ENCODE measurements around the gene KLHDC8A. TPM values are rescaled to one million over a fixed set of nuclear protein-coding genes. Genes with fewer than 3 reads are reported as not detected.

Gene KLHDC8A
- total RNA-seq, 1 donor from 2014 or later, result 3.9 TPM

DNA sequence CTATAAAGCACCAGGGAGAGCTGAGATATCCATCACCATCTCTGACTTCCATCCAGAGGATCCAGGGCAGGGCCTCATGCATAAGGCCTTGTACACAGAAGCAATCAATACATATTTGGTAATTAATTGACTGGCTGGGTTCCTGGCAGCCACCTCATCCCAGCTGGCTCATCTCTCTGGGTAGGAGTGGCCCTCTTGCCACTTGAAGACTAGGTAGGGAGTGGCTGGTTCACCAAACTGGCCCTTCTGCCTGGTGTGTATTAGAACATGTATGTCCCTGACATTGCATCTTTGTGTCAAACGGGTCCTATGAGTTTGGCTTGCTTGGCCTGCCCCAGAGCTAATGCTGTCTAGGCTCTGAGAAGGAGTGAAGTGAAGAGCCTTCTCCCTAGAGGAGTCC lies 47.0 kb downstream of the KLHDC8A start:
- H3K4me1 Mint-ChIP-seq (ENCODE audit: unreplicated experiment), result peaks cover 19% of the 10 kb centered on the region
- TF ChIP-seq, protein P1, sequence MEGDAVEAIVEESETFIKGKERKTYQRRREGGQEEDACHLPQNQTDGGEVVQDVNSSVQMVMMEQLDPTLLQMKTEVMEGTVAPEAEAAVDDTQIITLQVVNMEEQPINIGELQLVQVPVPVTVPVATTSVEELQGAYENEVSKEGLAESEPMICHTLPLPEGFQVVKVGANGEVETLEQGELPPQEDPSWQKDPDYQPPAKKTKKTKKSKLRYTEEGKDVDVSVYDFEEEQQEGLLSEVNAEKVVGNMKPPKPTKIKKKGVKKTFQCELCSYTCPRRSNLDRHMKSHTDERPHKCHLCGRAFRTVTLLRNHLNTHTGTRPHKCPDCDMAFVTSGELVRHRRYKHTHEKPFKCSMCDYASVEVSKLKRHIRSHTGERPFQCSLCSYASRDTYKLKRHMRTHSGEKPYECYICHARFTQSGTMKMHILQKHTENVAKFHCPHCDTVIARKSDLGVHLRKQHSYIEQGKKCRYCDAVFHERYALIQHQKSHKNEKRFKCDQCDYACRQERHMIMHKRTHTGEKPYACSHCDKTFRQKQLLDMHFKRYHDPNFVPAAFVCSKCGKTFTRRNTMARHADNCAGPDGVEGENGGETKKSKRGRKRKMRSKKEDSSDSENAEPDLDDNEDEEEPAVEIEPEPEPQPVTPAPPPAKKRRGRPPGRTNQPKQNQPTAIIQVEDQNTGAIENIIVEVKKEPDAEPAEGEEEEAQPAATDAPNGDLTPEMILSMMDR (conservative IDR thresholded peaks at IDR 0.05), result no peak
- peak overlapping the region; percentile 18 for H3K27ac Mint-ChIP-seq
- peaks cover 25% of the 10 kb centered on the region for H3K36me3 Mint-ChIP-seq
- DNase-seq (ENCODE audit: extremely low spot score, unreplicated experiment), result no peak
- no peaks in the 10 kb centered on the region for H3K27me3 Mint-ChIP-seq
- H3K4me3 Mint-ChIP-seq, result no peak overlapping the region
- H3K9me3 Mint-ChIP-seq, result no peaks in the 10 kb centered on the region

DNA sequence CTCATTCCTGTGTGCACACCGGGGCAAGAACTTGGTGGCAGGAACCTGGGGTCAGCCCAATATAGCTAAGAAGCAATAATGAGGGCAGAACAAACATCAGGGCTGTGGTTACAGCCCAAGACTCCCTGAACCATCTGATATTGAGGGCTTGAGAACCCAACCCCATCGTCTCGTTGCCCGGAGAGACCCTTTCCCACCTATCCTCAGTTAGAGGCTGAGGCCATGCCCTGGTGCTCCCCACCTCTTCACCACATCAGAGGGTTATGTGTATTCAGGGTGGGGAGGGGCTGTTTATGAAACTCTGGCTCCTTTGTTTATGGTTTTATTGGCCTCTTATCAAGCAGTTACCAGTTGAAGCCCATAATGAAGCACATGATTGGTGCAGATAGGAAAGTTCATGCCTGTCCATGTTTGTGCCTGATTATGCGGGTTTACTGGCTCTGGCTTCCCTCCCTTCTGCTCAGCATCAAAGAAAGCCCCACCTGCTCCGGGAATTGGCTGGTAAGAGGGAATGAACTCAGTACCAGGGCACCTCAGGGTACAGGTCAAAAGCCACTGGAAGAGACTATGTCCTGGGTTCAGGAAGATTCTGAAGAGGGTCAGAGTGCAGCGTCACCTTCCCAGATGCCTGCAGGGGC lies 49.7 kb downstream of the KLHDC8A start:
- H3K36me3 Mint-ChIP-seq, result peaks cover 33% of the 10 kb centered on the region
- no peaks in the 10 kb centered on the region for H3K27me3 Mint-ChIP-seq
- no peaks in the 10 kb centered on the region for H3K9me3 Mint-ChIP-seq
- peak overlapping the region; percentile 64 for H3K27ac Mint-ChIP-seq
- no peak overlapping the region for H3K4me3 Mint-ChIP-seq
- peaks cover 4% of the 10 kb centered on the region for H3K4me1 Mint-ChIP-seq (ENCODE audit: unreplicated experiment)
- TF ChIP-seq, protein P1 (conservative IDR thresholded peaks at IDR 0.05), result no peak
- DNase-seq (ENCODE audit: extremely low spot score, unreplicated experiment), result no peak

DNA sequence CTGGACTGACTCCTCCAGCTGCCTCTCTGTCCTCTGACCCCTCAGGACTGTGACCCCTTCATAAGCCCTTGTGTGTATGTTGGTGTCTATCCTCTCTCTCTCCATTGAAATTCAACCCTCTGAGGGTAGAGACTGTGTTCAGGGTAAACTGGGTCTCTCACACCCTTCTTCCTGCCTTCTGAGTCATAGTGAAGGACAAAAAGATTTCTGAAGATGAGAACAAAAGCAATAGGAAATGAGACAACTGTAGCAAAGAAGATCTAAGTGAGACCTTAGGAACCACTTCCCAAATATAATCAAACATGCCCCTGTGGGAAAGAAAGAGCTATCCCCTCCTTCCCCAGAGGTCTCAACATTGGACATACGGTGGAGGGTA lies 52.0 kb downstream of the KLHDC8A start:
- Mint-ChIP-seq H3K36me3 (peaks cover 28% of the 10 kb centered on the region), H3K27ac (peak overlapping the region; percentile 33), H3K27me3 (no peaks in the 10 kb centered on the region), H3K9me3 (no peaks in the 10 kb centered on the region), H3K4me3 (no peak overlapping the region), H3K4me1 (ENCODE audit: unreplicated experiment) (peaks cover 20% of the 10 kb centered on the region)
- no peak for DNase-seq (ENCODE audit: extremely low spot score, unreplicated experiment)
- TF ChIP-seq, protein P1 (conservative IDR thresholded peaks at IDR 0.05), result no peak

DNA sequence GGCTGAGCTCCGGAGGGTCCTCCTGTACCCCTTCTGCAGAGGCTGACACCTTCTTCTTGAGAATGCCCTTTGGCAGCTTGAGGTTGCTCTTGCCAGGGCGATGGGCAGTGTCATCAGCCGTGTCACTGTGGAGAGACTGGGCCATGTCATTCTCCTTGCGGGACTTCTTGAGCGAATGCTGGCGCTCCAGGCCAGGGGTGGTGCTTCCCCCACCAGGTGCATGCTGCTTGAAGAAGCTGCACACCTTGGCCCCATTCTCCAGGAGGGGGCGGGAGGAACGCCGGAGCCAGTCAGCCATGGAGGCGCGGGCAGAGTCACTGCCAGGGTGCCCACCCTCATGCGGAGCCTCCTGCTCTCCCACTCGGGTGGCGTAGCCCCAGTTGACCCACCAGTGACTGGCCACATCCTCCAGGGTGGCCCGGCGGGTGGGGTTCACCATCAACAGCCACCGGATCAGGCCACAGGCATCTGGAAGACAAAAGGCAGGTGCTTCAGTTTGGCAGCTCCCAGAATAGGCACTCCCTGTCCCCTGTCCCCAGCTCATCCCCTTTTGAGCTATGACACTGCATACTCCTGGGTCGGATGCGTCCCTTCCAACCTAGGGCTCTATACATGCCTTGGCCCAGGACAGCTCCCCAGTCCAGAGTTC lies 52.6 kb downstream of the KLHDC8A start:
- DNase-seq (ENCODE audit: extremely low spot score, unreplicated experiment), result no peak
- Mint-ChIP-seq H3K36me3 (peaks cover 28% of the 10 kb centered on the region), H3K9me3 (no peaks in the 10 kb centered on the region), H3K27me3 (no peaks in the 10 kb centered on the region), H3K4me1 (ENCODE audit: unreplicated experiment) (peaks cover 20% of the 10 kb centered on the region), H3K4me3 (no peak overlapping the region), H3K27ac (peak overlapping the region; percentile 33)
- TF ChIP-seq, protein P1 (conservative IDR thresholded peaks at IDR 0.05), result no peak

DNA sequence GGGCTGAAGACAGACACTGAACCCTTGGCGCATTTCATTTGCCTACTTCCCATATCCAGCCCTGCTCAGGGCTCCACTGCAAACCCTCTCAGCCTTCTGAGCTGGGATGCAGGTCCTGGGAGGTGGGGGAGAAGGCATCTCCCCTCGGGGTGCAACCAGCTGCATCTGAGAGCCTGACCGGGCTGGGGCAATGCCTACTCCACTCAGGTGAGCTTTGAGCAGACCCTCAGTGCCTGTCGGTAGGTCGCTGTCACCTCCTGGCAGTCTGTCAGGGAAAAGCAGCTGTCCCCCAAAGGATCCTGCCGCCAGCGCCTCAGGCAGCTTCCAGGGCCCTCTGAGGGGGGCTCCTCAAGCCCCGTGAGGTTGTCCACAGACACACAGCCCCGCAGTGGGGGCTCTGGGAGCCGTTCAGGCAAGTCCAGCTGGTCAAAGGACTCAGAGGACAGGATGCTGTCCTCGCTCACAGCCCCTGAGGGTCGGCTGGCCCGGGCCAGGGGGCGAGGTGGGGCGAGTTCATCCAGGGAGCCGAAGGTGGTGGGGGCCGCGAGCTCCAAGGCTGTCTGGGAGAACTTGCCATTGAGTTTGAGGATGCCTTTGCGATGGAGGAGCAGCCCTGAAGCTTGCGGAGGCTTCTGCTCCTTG lies 53.4 kb downstream of the KLHDC8A start:
- peaks cover 26% of the 10 kb centered on the region for H3K4me1 Mint-ChIP-seq (ENCODE audit: unreplicated experiment)
- no peak overlapping the region for H3K4me3 Mint-ChIP-seq
- peaks cover 26% of the 10 kb centered on the region for H3K36me3 Mint-ChIP-seq
- no peak overlapping the region for H3K27ac Mint-ChIP-seq
- no peaks in the 10 kb centered on the region for H3K27me3 Mint-ChIP-seq
- DNase-seq (ENCODE audit: extremely low spot score, unreplicated experiment), result no peak
- no peaks in the 10 kb centered on the region for H3K9me3 Mint-ChIP-seq
- TF ChIP-seq, protein P1 (conservative IDR thresholded peaks at IDR 0.05), result no peak
